T-helper 2 cell treated with Interferon-gamma antibody and Interleukin-4, amounts not matched to agents 5 μg/mL and 100 μg/mL, for 36 hours (primary cell): ENCODE data around the gene TTLL11.

ENCODE experiments used
- DNase-seq: peaks from one replicate; pipeline ENCODE4 v3.0.0; 2021; ENCODE audit warnings: low spot score
- H3K27ac Mint-ChIP-seq: one replicate; pipeline ENCODE4 v1.8.0; 2021; ENCODE audit warnings: mild to moderate bottlenecking, mixed read lengths
- H3K27me3 Mint-ChIP-seq: one replicate; pipeline ENCODE4 v1.8.0; 2021; ENCODE audit warnings: low read depth, mixed read lengths
- H3K36me3 Mint-ChIP-seq: one replicate; pipeline ENCODE4 v1.8.0; 2021; ENCODE audit warnings: low read depth, mixed read lengths
- H3K4me1 Mint-ChIP-seq: one replicate; pipeline ENCODE4 v1.8.0; 2021; ENCODE audit warnings: low read depth, mixed read lengths
- H3K4me3 Mint-ChIP-seq: one replicate; pipeline ENCODE4 v1.8.0; 2022; ENCODE audit warnings: mild to moderate bottlenecking, moderate library complexity, mixed read lengths
- H3K9me3 Mint-ChIP-seq: one replicate; pipeline ENCODE4 v1.8.0; 2021; ENCODE audit warnings: mixed read lengths

TTLL11 gene

GRCh38 chr9:121773954-121774714 is 319.0 kb downstream of the TTLL11 start:
- Mint-ChIP-seq H3K27me3 (peaks cover 8% of the 10 kb centered on the region), H3K36me3 (no peaks in the 10 kb centered on the region), H3K9me3 (no peaks in the 10 kb centered on the region), H3K27ac (no peak overlapping the region), H3K4me1 (no peaks in the 10 kb centered on the region), H3K4me3 (no peak overlapping the region)
- no peak for DNase-seq

GRCh38 chr9:121773286-121773953 is 319.7 kb downstream of the TTLL11 start:
- no peak for DNase-seq
- no peaks in the 10 kb centered on the region for H3K36me3 Mint-ChIP-seq
- H3K27ac Mint-ChIP-seq = no peak overlapping the region
- H3K4me3 Mint-ChIP-seq = no peak overlapping the region
- peaks cover 5% of the 10 kb centered on the region for H3K27me3 Mint-ChIP-seq
- no peaks in the 10 kb centered on the region for H3K4me1 Mint-ChIP-seq
- H3K9me3 Mint-ChIP-seq = no peaks in the 10 kb centered on the region

DNA sequence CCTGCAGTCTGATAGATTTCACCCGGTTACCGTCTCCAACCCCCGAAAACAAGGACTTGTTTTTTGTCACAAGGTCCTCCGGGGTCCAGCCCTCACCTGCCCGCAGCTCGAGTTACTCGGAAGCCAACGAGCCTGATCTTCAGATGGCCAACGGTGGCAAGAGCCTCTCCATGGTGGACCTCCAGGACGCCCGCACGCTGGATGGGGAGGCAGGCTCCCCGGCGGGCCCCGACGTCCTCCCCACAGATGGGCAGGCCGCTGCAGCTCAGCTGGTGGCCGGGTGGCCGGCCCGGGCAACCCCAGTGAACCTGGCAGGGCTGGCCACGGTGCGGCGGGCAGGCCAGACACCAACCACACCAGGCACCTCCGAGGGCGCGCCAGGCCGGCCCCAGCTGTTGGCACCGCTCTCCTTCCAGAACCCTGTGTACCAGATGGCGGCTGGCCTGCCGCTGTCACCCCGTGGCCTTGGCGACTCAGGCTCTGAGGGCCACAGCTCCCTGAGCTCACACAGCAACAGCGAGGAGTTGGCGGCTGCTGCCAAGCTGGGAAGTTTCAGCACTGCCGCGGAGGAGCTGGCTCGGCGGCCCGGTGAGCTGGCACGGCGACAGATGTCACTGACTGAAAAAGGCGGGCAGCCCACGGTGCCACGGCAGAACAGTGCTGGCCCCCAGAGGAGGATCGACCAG is 320.4 kb downstream of the TTLL11 start:
- Mint-ChIP-seq H3K4me1 (no peaks in the 10 kb centered on the region), H3K27ac (no peak overlapping the region), H3K4me3 (no peak overlapping the region), H3K27me3 (peaks cover under 1% of the 10 kb centered on the region), H3K9me3 (no peaks in the 10 kb centered on the region), H3K36me3 (no peaks in the 10 kb centered on the region)
- no peak for DNase-seq
